ENCODE data around the gene ARID1B. TPM values are rescaled to one million over a fixed set of nuclear protein-coding genes. Genes with fewer than 3 reads are reported as not detected.

The ARID1B gene
- total RNA-seq, 1 experiment from 2014 or later = 86.3 TPM

- DNase-seq (ENCODE audit: low spot score) = no peak
- ChIA-PET CTCF (no interaction called here), POLR2A (ENCODE audit: low non-redundant PET) (no interaction called here)
- TF ChIP-seq CTCF (conservative IDR thresholded peaks at IDR 0.05; ENCODE audit: low read depth, low read length) = no peak
- no peak for TF ChIP-seq EZH2 (IDR thresholded peaks at IDR 0.05; ENCODE audit: borderline replicate concordance, low read depth, low read length, poor library complexity, severe bottlenecking)
- intact Hi-C loops (cut with micrococcal nuclease; ENCODE audit: unreplicated experiment) = no loop called here
- Histone ChIP-seq H3K4me3 (ENCODE audit: low read depth, low read length, poor library complexity, severe bottlenecking) (no peak overlapping the region), H3K27me3 (replicated peaks; ENCODE audit: insufficient read depth, low read depth, low read length, poor library complexity) (no peaks in the 10 kb centered on the region), H3K4me1 (ENCODE audit: insufficient read depth, low read length, poor library complexity, severe bottlenecking) (peaks cover 28% of the 10 kb centered on the region), H3K36me3 (ENCODE audit: insufficient read depth, low read length, poor library complexity, severe bottlenecking) (no peaks in the 10 kb centered on the region), H3K27ac (ENCODE audit: low read depth, low read length, poor library complexity, severe bottlenecking) (no peak overlapping the region), H3K9me3 (ENCODE audit: low read depth, low read length, poor library complexity, severe bottlenecking) (no peaks in the 10 kb centered on the region)
- no TSS peak for BruUV-seq (replicated peaks)
Observed at GRCh38 chr6:156840606-156841005, 63.4 kb downstream of the ARID1B start.

- no TSS peak for BruUV-seq (replicated peaks)
Observed at GRCh38 chr6:156841508-156841907, 64.3 kb downstream of the ARID1B start.

GRCh38 chr6:156842598-156843250 is 65.5 kb downstream of the ARID1B start:
- intact Hi-C loops (cut with micrococcal nuclease; ENCODE audit: unreplicated experiment) = no loop called here
- peaks cover 44% of the 10 kb centered on the region for H3K4me1 ChIP-seq (ENCODE audit: insufficient read depth, low read length, poor library complexity, severe bottlenecking)
- H3K27me3 ChIP-seq (replicated peaks; ENCODE audit: insufficient read depth, low read depth, low read length, poor library complexity) = no peaks in the 10 kb centered on the region
- no peak overlapping the region for H3K4me3 ChIP-seq (ENCODE audit: low read depth, low read length, poor library complexity, severe bottlenecking)
- no peak overlapping the region for H3K27ac ChIP-seq (ENCODE audit: low read depth, low read length, poor library complexity, severe bottlenecking)
- no peak for DNase-seq (ENCODE audit: low spot score)
- H3K36me3 ChIP-seq (ENCODE audit: insufficient read depth, low read length, poor library complexity, severe bottlenecking) = no peaks in the 10 kb centered on the region
- TF ChIP-seq EZH2 (IDR thresholded peaks at IDR 0.05; ENCODE audit: borderline replicate concordance, low read depth, low read length, poor library complexity, severe bottlenecking) (no peak), CTCF (conservative IDR thresholded peaks at IDR 0.05; ENCODE audit: low read depth, low read length) (no peak)
- no TSS peak for BruUV-seq (replicated peaks)
- no peaks in the 10 kb centered on the region for H3K9me3 ChIP-seq (ENCODE audit: low read depth, low read length, poor library complexity, severe bottlenecking)
- ChIA-PET CTCF (no interaction called here), POLR2A (ENCODE audit: low non-redundant PET) (no interaction called here)

More at GRCh38 chr6:156841508-156841907, 64.3 kb downstream of the ARID1B start:
- intact Hi-C loops (cut with micrococcal nuclease; ENCODE audit: unreplicated experiment) = no loop called here
- no peak overlapping the region for H3K27ac ChIP-seq (ENCODE audit: low read depth, low read length, poor library complexity, severe bottlenecking)
- ChIA-PET POLR2A (ENCODE audit: low non-redundant PET) (no interaction called here), CTCF (no interaction called here)
- no peaks in the 10 kb centered on the region for H3K9me3 ChIP-seq (ENCODE audit: low read depth, low read length, poor library complexity, severe bottlenecking)
- H3K36me3 ChIP-seq (ENCODE audit: insufficient read depth, low read length, poor library complexity, severe bottlenecking) = no peaks in the 10 kb centered on the region
- no peak for TF ChIP-seq EZH2 (IDR thresholded peaks at IDR 0.05; ENCODE audit: borderline replicate concordance, low read depth, low read length, poor library complexity, severe bottlenecking)
- no peak for TF ChIP-seq CTCF (conservative IDR thresholded peaks at IDR 0.05; ENCODE audit: low read depth, low read length)
- H3K4me3 ChIP-seq (ENCODE audit: low read depth, low read length, poor library complexity, severe bottlenecking) = no peak overlapping the region
- H3K4me1 ChIP-seq (ENCODE audit: insufficient read depth, low read length, poor library complexity, severe bottlenecking) = peaks cover 32% of the 10 kb centered on the region
- no peaks in the 10 kb centered on the region for H3K27me3 ChIP-seq (replicated peaks; ENCODE audit: insufficient read depth, low read depth, low read length, poor library complexity)
- DNase-seq (ENCODE audit: low spot score) = no peak
